Osteoblast (primary cell): ENCODE data around the gene NAV2. TPM values are rescaled to one million over a fixed set of nuclear protein-coding genes. Genes with fewer than 3 reads are reported as not detected.

ENCODE experiments used
- DNase-seq: peaks from one replicate; pipeline ENCODE4 v3.0.0; 2011; ENCODE audit warnings: low spot score, mixed read lengths; ENCODE audit not compliant: insufficient read length; ENCODE audit errors: missing footprints
- H2AFZ ChIP-seq: 2 replicates; pipeline ENCODE4 v1.6.0; 2011; ENCODE audit warnings: mild to moderate bottlenecking, low read length
- H3K27ac ChIP-seq: 2 replicates; pipeline ENCODE4 v1.5.1; 2011; ENCODE audit warnings: mild to moderate bottlenecking, low read depth, low read length, moderate library complexity
- H3K27me3 ChIP-seq: 2 replicates; pipeline ENCODE4 v1.6.0; 2012; ENCODE audit warnings: mild to moderate bottlenecking, control low read depth, inconsistent platforms, low read length, moderate library complexity; ENCODE audit not compliant: insufficient read depth
- H3K36me3 ChIP-seq: 2 replicates; pipeline ENCODE4 v1.5.1; 2011; ENCODE audit warnings: mild to moderate bottlenecking, low read length, control low read depth, moderate library complexity; ENCODE audit not compliant: insufficient read depth
- H3K4me1 ChIP-seq: 2 replicates; pipeline ENCODE4 v1.5.1; 2011; ENCODE audit warnings: mild to moderate bottlenecking, low read length, control low read depth, moderate library complexity; ENCODE audit not compliant: insufficient read depth
- H3K4me2 ChIP-seq: 2 replicates; pipeline ENCODE4 v1.6.0; 2011; ENCODE audit warnings: mild to moderate bottlenecking, low read length; ENCODE audit not compliant: insufficient read depth
- H3K4me3 ChIP-seq: fragments of 200-600 bp; sonication (generic); 3 replicates; pipeline ENCODE4 v1.5.1; 2012; ENCODE audit warnings: mild to moderate bottlenecking, low read length, inconsistent platforms; ENCODE audit not compliant: insufficient read depth
- H3K79me2 ChIP-seq: 2 replicates; pipeline ENCODE4 v1.6.0; 2012; ENCODE audit warnings: mild to moderate bottlenecking, low read length, control low read depth, inconsistent platforms; ENCODE audit not compliant: insufficient read depth
- H3K9me3 ChIP-seq: 2 replicates; pipeline ENCODE4 v1.5.1; 2011; ENCODE audit warnings: low read depth, low read length, control low read depth
- H4K20me1 ChIP-seq: 2 replicates; pipeline ENCODE4 v1.6.0; 2012; ENCODE audit warnings: mild to moderate bottlenecking, low read length, control low read depth; ENCODE audit not compliant: insufficient read depth
- CTCF ChIP-seq: IDR thresholded peaks from 2 replicates; pipeline ENCODE4 v1.5.1; 2011; ENCODE audit warnings: mild to moderate bottlenecking, low read depth, low read length, moderate library complexity; ENCODE audit errors: extremely low read depth
- total RNA-seq: library from RNA; depleted of rRNA; stranded (reverse); fragments of >200 nt; gene quantifications from 2 replicates; pipeline ENCODE4 v1.2.3, GENCODE V29; 2012

Gene NAV2
- total RNA-seq, 1 donor = 8.7 TPM

- Histone ChIP-seq H2AFZ (no peak overlapping the region), H4K20me1 (no peaks in the 10 kb centered on the region), H3K4me3 (no peak overlapping the region), H3K27ac (no peak overlapping the region), H3K4me1 (peaks cover 11% of the 10 kb centered on the region), H3K9me3 (no peaks in the 10 kb centered on the region), H3K36me3 (no peaks in the 10 kb centered on the region), H3K79me2 (peaks cover 35% of the 10 kb centered on the region), H3K27me3 (no peaks in the 10 kb centered on the region), H3K4me2 (no peak overlapping the region)
- no peak for TF ChIP-seq CTCF
- no peak for DNase-seq
Observed at GRCh38 chr11:19910931-19911330, 198.3 kb downstream of the NAV2 start.

GRCh38 chr11:19912115-19912957 lies 199.7 kb downstream of the NAV2 start:
- Histone ChIP-seq H3K4me2 (no peak overlapping the region), H4K20me1 (no peaks in the 10 kb centered on the region), H3K27me3 (no peaks in the 10 kb centered on the region), H2AFZ (no peak overlapping the region), H3K4me1 (peaks cover 11% of the 10 kb centered on the region), H3K9me3 (no peaks in the 10 kb centered on the region), H3K27ac (no peak overlapping the region), H3K4me3 (no peak overlapping the region), H3K79me2 (peaks cover 36% of the 10 kb centered on the region), H3K36me3 (no peaks in the 10 kb centered on the region)
- TF ChIP-seq CTCF = no peak
- no peak for DNase-seq

GRCh38 chr11:19912958-19913892 lies 200.6 kb downstream of the NAV2 start:
- Histone ChIP-seq H3K9me3 (no peaks in the 10 kb centered on the region), H3K27me3 (no peaks in the 10 kb centered on the region), H3K27ac (no peak overlapping the region), H3K4me2 (no peak overlapping the region), H4K20me1 (no peaks in the 10 kb centered on the region), H3K79me2 (peaks cover 30% of the 10 kb centered on the region), H3K4me1 (peaks cover 9% of the 10 kb centered on the region), H3K4me3 (no peak overlapping the region), H3K36me3 (no peaks in the 10 kb centered on the region), H2AFZ (no peak overlapping the region)
- TF ChIP-seq CTCF = no peak
- no peak for DNase-seq

- no peak overlapping the region for H3K27ac ChIP-seq
- no peak for DNase-seq
- no peak overlapping the region for H2AFZ ChIP-seq
- H3K4me3 ChIP-seq = no peak overlapping the region
- no peak overlapping the region for H3K4me2 ChIP-seq
- H3K27me3 ChIP-seq = no peaks in the 10 kb centered on the region
- no peaks in the 10 kb centered on the region for H3K36me3 ChIP-seq
- no peaks in the 10 kb centered on the region for H4K20me1 ChIP-seq
- H3K79me2 ChIP-seq = peaks cover 25% of the 10 kb centered on the region
- H3K9me3 ChIP-seq = no peaks in the 10 kb centered on the region
- H3K4me1 ChIP-seq = peaks cover 15% of the 10 kb centered on the region
- TF ChIP-seq CTCF = no peak
Observed at GRCh38 chr11:19913893-19914249, 201.2 kb downstream of the NAV2 start.
